ENCODE data around the gene CARS1. TPM values are rescaled to one million over a fixed set of nuclear protein-coding genes. Genes with fewer than 3 reads are reported as not detected.

CARS1 gene
- total RNA-seq, 1 donor from 2014 or later: 17.2 TPM

DNA sequence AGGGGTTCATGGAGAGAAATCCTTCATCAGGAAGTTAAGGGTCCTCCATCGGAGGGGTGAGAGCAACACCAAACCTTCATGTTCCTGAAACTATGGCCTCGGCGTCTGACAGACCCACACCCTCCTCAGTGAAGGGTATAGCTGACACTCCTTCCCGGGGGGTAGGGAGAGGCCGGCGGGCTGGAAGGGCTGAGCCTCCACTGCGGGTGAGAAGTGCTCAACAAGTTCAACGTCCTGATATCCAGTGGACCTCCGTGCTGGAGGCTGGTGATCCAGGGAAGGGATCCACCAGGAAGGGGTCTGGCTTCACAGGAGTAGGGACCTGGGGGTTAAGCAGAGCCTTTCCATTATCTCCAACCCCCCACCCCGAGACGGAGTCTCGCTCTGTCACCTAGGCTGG is 12.3 kb downstream of the CARS1 start:
- TF ChIP-seq EZH2phosphoT487 (IDR thresholded peaks at IDR 0.05) (no peak), EZH2 (IDR thresholded peaks at IDR 0.05) (no peak), CTCF (IDR thresholded peaks at IDR 0.05) (no peak)
- Histone ChIP-seq H3K9ac (no peak overlapping the region), H3K27me3 (no peaks in the 10 kb centered on the region), H4K20me1 (ENCODE audit: low read depth) (no peaks in the 10 kb centered on the region), H3K27ac (no peak overlapping the region), H3F3A (ENCODE audit: low read depth) (no peaks in the 10 kb centered on the region), H3K9me3 (ENCODE audit: low read depth) (no peaks in the 10 kb centered on the region), H2AFZ (replicated peaks) (no peak overlapping the region), H3K4me1 (no peaks in the 10 kb centered on the region), H3K4me2 (no peak overlapping the region), H3K4me3 (no peak overlapping the region), H3K79me2 (ENCODE audit: low read depth) (peaks cover 22% of the 10 kb centered on the region), H3K36me3 (no peaks in the 10 kb centered on the region)
- Mint-ChIP-seq H3K4me1 (peaks cover 4% of the 10 kb centered on the region), H3K27ac (no peak overlapping the region), H3K36me3 (peaks cover 3% of the 10 kb centered on the region), H3K4me3 (no peak overlapping the region), H3K9me3 (no peaks in the 10 kb centered on the region), H3K27me3 (ENCODE audit: insufficient read depth, low read depth) (peaks cover 6% of the 10 kb centered on the region)
- DNase-seq (ENCODE audit: low spot score): no peak

DNA sequence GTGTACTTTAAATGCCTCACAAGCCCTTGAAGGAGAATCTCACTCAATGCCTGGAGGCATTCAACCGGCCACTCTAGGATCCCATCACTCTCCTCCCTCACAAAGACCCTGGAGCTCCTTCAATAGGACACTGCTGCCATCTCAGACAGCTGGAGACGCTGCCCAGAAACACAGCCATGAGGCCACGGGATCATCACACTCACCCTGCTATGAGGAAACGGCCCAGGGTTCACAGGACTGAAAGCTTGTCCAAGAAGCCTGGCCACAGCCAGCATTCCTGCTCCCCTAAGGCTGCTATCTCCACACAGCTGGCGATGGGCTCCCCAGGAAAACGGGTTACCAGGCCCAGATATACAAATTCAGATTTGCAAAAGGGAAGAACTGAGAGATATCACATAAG is 13.2 kb downstream of the CARS1 start:
- Mint-ChIP-seq H3K27ac (peak overlapping the region; percentile 66), H3K9me3 (no peaks in the 10 kb centered on the region), H3K36me3 (peaks cover 3% of the 10 kb centered on the region), H3K4me1 (no peaks in the 10 kb centered on the region), H3K27me3 (ENCODE audit: insufficient read depth, low read depth) (peaks cover 4% of the 10 kb centered on the region), H3K4me3 (no peak overlapping the region)
- Histone ChIP-seq H3K4me2 (no peak overlapping the region), H3K9ac (no peak overlapping the region), H3K27me3 (no peaks in the 10 kb centered on the region), H3F3A (ENCODE audit: low read depth) (no peaks in the 10 kb centered on the region), H3K4me1 (no peaks in the 10 kb centered on the region), H2AFZ (replicated peaks) (no peak overlapping the region), H3K4me3 (no peak overlapping the region), H4K20me1 (ENCODE audit: low read depth) (no peaks in the 10 kb centered on the region), H3K36me3 (no peaks in the 10 kb centered on the region), H3K79me2 (ENCODE audit: low read depth) (peaks cover 15% of the 10 kb centered on the region), H3K27ac (no peak overlapping the region), H3K9me3 (ENCODE audit: low read depth) (no peaks in the 10 kb centered on the region)
- no peak for DNase-seq (ENCODE audit: low spot score)
- TF ChIP-seq EZH2 (IDR thresholded peaks at IDR 0.05): no peak
- TF ChIP-seq CTCF (IDR thresholded peaks at IDR 0.05): no peak
- TF ChIP-seq EZH2phosphoT487 (IDR thresholded peaks at IDR 0.05): no peak

DNA sequence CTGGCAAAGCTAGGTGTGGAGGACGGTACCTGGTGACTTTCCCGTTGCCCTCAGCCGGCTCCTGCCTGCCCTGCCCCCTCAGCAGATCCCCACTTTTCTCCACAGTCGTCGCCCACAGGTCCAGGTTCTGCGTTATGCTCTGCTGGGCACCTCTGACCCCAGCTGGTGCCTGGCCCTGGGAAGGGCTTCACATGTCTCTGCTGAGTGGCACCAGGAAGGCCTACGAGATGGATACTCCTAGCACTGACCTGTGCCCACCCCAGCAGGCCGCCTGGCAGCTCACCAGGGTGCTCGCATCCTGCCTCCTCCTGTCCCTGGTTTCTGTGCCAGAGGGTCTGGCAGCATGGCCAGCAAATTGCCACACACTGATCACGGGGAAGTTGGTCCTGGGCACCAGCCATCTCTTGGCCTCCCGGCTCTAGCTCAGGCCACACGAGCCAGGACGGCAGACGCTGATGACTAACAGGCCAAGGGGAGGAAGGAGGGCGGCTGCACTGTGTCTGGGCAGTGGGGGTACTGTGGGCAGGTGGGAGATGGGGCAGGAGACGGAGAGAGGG is 13.8 kb downstream of the CARS1 start:
- no peak overlapping the region for H3K27ac ChIP-seq
- no peaks in the 10 kb centered on the region for H3K4me1 ChIP-seq
- H3K36me3 ChIP-seq: no peaks in the 10 kb centered on the region
- Mint-ChIP-seq H3K4me1 (no peaks in the 10 kb centered on the region), H3K27me3 (ENCODE audit: insufficient read depth, low read depth) (peaks cover 4% of the 10 kb centered on the region), H3K9me3 (no peaks in the 10 kb centered on the region), H3K27ac (peak overlapping the region; percentile 69), H3K4me3 (no peak overlapping the region), H3K36me3 (peaks cover 6% of the 10 kb centered on the region)
- no peak overlapping the region for H2AFZ ChIP-seq (replicated peaks)
- H3K9ac ChIP-seq: no peak overlapping the region
- H3K4me3 ChIP-seq: no peak overlapping the region
- no peaks in the 10 kb centered on the region for H4K20me1 ChIP-seq (ENCODE audit: low read depth)
- H3K79me2 ChIP-seq (ENCODE audit: low read depth): peaks cover 13% of the 10 kb centered on the region
- no peaks in the 10 kb centered on the region for H3K9me3 ChIP-seq (ENCODE audit: low read depth)
- DNase-seq (ENCODE audit: low spot score): no peak
- no peak for TF ChIP-seq EZH2 (IDR thresholded peaks at IDR 0.05)
- no peaks in the 10 kb centered on the region for H3K27me3 ChIP-seq
- H3F3A ChIP-seq (ENCODE audit: low read depth): no peaks in the 10 kb centered on the region
- H3K4me2 ChIP-seq: no peak overlapping the region

DNA sequence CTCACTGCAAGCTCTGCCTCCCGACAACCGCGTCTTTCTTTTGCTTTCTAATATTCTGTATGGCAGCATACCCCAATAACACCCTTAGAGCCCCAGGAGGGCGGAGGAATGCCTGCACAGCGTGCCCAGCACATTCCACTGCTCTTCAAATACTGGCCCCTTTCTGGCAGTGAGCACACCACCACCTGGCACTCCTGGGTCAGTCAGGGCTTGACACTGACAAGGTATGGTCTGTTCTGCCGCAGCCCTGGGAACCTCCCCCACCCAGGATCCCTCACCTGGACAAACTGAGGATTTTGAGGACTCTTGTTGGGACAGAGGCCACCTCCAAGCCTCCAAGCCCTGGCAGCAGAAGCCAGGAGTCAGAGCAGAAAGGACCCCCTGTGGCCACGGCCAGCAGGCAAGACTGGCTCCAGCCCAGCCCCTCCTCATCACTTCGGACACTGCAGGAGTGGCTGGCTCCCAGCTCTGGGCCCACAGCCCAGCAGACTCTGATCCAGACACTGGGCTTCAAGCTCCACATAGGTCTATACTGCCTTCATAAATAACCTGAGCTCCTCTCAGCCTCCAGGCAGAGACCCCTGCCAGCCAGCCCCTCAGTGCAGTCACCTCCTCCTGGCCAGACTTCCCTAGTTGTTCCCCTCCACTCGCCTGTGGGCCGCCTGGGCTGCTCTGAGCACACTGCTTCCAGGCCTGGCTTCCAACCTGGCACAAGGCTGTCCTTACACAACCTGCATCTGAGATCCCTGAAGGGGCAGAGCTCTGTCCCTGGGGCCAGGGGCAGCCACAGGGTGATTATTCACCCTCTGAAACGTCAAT is 14.5 kb downstream of the CARS1 start:
- Mint-ChIP-seq H3K4me3 (no peak overlapping the region), H3K27ac (peak overlapping the region; percentile 42), H3K9me3 (no peaks in the 10 kb centered on the region), H3K27me3 (ENCODE audit: insufficient read depth, low read depth) (peaks cover 4% of the 10 kb centered on the region), H3K4me1 (no peaks in the 10 kb centered on the region), H3K36me3 (peaks cover 6% of the 10 kb centered on the region)
- no peaks in the 10 kb centered on the region for H4K20me1 ChIP-seq (ENCODE audit: low read depth)
- H3K4me2 ChIP-seq: no peak overlapping the region
- H3K4me3 ChIP-seq: no peak overlapping the region
- TF ChIP-seq EZH2 (IDR thresholded peaks at IDR 0.05) (no peak), EZH2phosphoT487 (IDR thresholded peaks at IDR 0.05) (no peak), CTCF (IDR thresholded peaks at IDR 0.05) (no peak)
- no peaks in the 10 kb centered on the region for H3K4me1 ChIP-seq
- H3K27ac ChIP-seq: no peak overlapping the region
- no peaks in the 10 kb centered on the region for H3K36me3 ChIP-seq
- H3K79me2 ChIP-seq (ENCODE audit: low read depth): peaks cover 13% of the 10 kb centered on the region
- H3K9me3 ChIP-seq (ENCODE audit: low read depth): no peaks in the 10 kb centered on the region
- DNase-seq (ENCODE audit: low spot score): no peak
- H3K9ac ChIP-seq: no peak overlapping the region
- H2AFZ ChIP-seq (replicated peaks): no peak overlapping the region
- H3F3A ChIP-seq (ENCODE audit: low read depth): no peaks in the 10 kb centered on the region
- H3K27me3 ChIP-seq: no peaks in the 10 kb centered on the region

Measured in neural progenitor cell (in vitro differentiated cells).